ENCODE data around the gene FER1L5. TPM values are rescaled to one million over a fixed set of nuclear protein-coding genes. Genes with fewer than 3 reads are reported as not detected.

The FER1L5 gene
- total RNA-seq, 1 experiment from 2014 or later = 0.91 TPM

GRCh38 chr2:96702098-96702785, 59.7 kb downstream of the FER1L5 start:
- Histone ChIP-seq H3K9me2 (ENCODE audit: insufficient read depth) (no peaks in the 10 kb centered on the region), H3K4me2 (ENCODE audit: low read length) (no peak overlapping the region), H2AFZ (ENCODE audit: low read depth, low read length, poor library complexity, severe bottlenecking) (no peak overlapping the region), H3K4me3 (replicated peaks in 1 of 2; ENCODE audit: low read depth in 1 of 2, low read length in 2 of 2) (no peak overlapping the region), H3K9ac (ENCODE audit: low read length) (no peak overlapping the region), H3K9me3 (ENCODE audit: control insufficient read depth in 1 of 2, insufficient read depth in 1 of 2, low read depth in 1 of 2, low read length in 2 of 2) (no peaks in the 10 kb centered on the region), H3K79me2 (ENCODE audit: insufficient read depth, low read length) (no peaks in the 10 kb centered on the region), H3K27ac (ENCODE audit: low read depth, low read length) (no peak overlapping the region), H3K27me3 (ENCODE audit: insufficient read depth, low read length) (no peaks in the 10 kb centered on the region), H4K20me1 (ENCODE audit: insufficient read depth) (no peaks in the 10 kb centered on the region), H3K36me3 (ENCODE audit: control insufficient read depth in 1 of 2, insufficient read depth in 2 of 2, low read length in 2 of 2) (peaks cover 12 to 18% of the 10 kb centered on the region in 2 experiments; a peak in 3 of 4 replicates), H3K4me1 (ENCODE audit: control insufficient read depth in 1 of 2, insufficient read depth in 2 of 2, low read length in 2 of 2) (no peaks in the 10 kb centered on the region)
- ChIA-PET CTCF (no interaction called here), RAD21 (ENCODE audit: low non-redundant PET in 1 of 2, low total read pairs in 2 of 2, uncharacterized antibody in 2 of 2, unreplicated experiment in 2 of 2) (interaction anchor here in 1 of 2 experiments (0.5 kb wide), 1 partner anchor 15 kb away, joined by 4 read pairs; no protein-coding TSS in a partner anchor), POLR2A (interaction anchor here (0.5 kb wide), 1 partner anchor 367 kb away, joined by 5 read pairs; the partner anchor contains the start of gene NCAPH)
- no peak for DNase-seq (ENCODE audit: low read depth, low spot score)
- peak; percentile 32; the same call in 1 of the 2 replicates for ATAC-seq
- intact Hi-C loops (cut with micrococcal nuclease) = no loop called here
- TF ChIP-seq FOSL1 (IDR thresholded peaks at IDR 0.05; ENCODE audit: low read depth) (no peak), CEBPB (IDR thresholded peaks at IDR 0.05; ENCODE audit: low read depth) (no peak), POLR2AphosphoS5 (IDR thresholded peaks at IDR 0.05; ENCODE audit: low read depth, low read length) (no peak), SIN3A (IDR thresholded peaks at IDR 0.05; ENCODE audit: low read depth) (no peak), REST (IDR thresholded peaks at IDR 0.05; ENCODE audit: low read depth) (no peak), CBX3 (IDR thresholded peaks at IDR 0.05; ENCODE audit: low read depth) (no peak), EZH2 (IDR thresholded peaks at IDR 0.05) (no peak), TCF7L2 (IDR thresholded peaks at IDR 0.05; ENCODE audit: borderline replicate concordance, extremely low read depth, insufficient read depth, insufficient read length) (no peak), EGR1 (IDR thresholded peaks at IDR 0.05; ENCODE audit: low read depth) (no peak), POLR2A (IDR thresholded peaks at IDR 0.05; ENCODE audit: borderline replicate concordance, extremely low read depth, insufficient read depth, insufficient read length) (no peak)
- TF ChIP-seq, protein P1, sequence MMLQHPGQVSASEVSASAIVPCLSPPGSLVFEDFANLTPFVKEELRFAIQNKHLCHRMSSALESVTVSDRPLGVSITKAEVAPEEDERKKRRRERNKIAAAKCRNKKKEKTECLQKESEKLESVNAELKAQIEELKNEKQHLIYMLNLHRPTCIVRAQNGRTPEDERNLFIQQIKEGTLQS (IDR thresholded peaks at IDR 0.05) = no peak
- no TSS peak for BruUV-seq (replicated peaks)
